Measurements from ENCODE around the gene XRCC3.

DNA sequence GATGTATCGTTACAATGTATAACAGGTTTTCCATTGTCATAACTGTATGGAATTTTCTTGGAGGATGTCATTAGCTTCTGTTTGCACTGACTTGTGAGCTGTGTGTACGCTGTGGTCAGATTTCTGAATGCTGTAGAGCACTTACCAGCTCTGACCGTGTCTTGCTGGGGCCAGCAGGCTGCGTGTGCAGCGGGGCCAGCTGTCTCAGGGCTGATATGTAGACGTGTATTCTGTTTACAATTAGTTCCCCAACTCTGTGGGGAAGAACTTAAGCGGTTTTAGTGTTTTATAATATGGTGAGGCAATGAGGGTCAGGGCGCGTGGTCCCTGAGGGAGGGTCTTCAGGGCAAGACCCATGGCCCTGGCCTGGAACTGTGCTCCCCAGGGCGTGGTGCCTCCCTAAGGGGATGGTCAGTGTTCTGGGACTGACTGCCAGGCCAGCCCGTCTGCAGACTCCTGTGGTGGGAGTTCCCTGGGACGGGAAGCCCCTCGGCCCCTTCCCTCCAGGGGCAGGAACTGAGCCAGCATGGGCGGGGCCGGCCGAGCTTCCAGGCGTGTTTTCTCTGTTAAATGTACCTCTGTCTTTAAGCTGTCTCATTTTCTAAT lies 18.7 kb downstream of the XRCC3 start:
- TF ChIP-seq EZH2 (IDR thresholded peaks at IDR 0.05; ENCODE audit: borderline replicate concordance, low read length): no peak
- TF ChIP-seq, protein P1, sequence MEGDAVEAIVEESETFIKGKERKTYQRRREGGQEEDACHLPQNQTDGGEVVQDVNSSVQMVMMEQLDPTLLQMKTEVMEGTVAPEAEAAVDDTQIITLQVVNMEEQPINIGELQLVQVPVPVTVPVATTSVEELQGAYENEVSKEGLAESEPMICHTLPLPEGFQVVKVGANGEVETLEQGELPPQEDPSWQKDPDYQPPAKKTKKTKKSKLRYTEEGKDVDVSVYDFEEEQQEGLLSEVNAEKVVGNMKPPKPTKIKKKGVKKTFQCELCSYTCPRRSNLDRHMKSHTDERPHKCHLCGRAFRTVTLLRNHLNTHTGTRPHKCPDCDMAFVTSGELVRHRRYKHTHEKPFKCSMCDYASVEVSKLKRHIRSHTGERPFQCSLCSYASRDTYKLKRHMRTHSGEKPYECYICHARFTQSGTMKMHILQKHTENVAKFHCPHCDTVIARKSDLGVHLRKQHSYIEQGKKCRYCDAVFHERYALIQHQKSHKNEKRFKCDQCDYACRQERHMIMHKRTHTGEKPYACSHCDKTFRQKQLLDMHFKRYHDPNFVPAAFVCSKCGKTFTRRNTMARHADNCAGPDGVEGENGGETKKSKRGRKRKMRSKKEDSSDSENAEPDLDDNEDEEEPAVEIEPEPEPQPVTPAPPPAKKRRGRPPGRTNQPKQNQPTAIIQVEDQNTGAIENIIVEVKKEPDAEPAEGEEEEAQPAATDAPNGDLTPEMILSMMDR (conservative IDR thresholded peaks at IDR 0.05 in 1 of 2, IDR thresholded peaks at IDR 0.05 in 1 of 2; ENCODE audit: extremely low read depth in 1 of 2, insufficient read depth in 1 of 2, low read depth in 1 of 2, low read length in 2 of 2): no peak
